Small intestine (tissue), 7 donors: Measurements from ENCODE around the gene SPATA21. TPM values are rescaled to one million over a fixed set of nuclear protein-coding genes. Genes with fewer than 3 reads are reported as not detected.

ENCODE experiments used
- DNase-seq, 2 donors: peaks; one replicate each; pipeline versions ENCODE4 v3.0.0 to v3.0.0-alpha.2; 2013
- FAIRE-seq: peaks from 2 replicates; lab custom pipeline; 2012; peaks lifted over from hg19 to GRCh38; lab: Jason Lieb, UNC
- H3K27ac ChIP-seq, 3 donors: one replicate each; pipeline ENCODE4 v1.5.1; 2013; ENCODE audit warnings: low read length in 2 of 3, mild to moderate bottlenecking in 2 of 3, control low read depth in 1 of 3, inconsistent platforms in 1 of 3, low read depth in 1 of 3, moderate library complexity in 1 of 3
- H3K27me3 ChIP-seq, 3 donors: one replicate each; pipeline ENCODE4 v1.6.1; 2013; ENCODE audit warnings: low read length in 3 of 3, inconsistent platforms in 1 of 3; ENCODE audit not compliant: control insufficient read depth in 3 of 3, insufficient read depth in 3 of 3
- H3K36me3 ChIP-seq, 3 donors: one replicate each; pipeline ENCODE4 v1.6.1; 2013; ENCODE audit warnings: low read length in 3 of 3, inconsistent platforms in 1 of 3, low read depth in 1 of 3, mild to moderate bottlenecking in 1 of 3, moderate library complexity in 1 of 3; ENCODE audit not compliant: control insufficient read depth in 3 of 3, insufficient read depth in 2 of 3
- H3K4me1 ChIP-seq, 3 donors: one replicate each; pipeline ENCODE4 v1.6.1; 2013; ENCODE audit warnings: low read length in 2 of 3, inconsistent platforms in 1 of 3, low read depth in 1 of 3, mild to moderate bottlenecking in 1 of 3, moderate library complexity in 1 of 3; ENCODE audit not compliant: control insufficient read depth in 3 of 3, insufficient read depth in 2 of 3
- H3K4me3 ChIP-seq, 3 donors: one replicate each; pipeline ENCODE4 v1.5.1; 2013; ENCODE audit warnings: low read length in 3 of 3, control low read depth in 1 of 3, inconsistent platforms in 1 of 3, low read depth in 1 of 3, mild to moderate bottlenecking in 1 of 3, moderate library complexity in 1 of 3
- H3K9me3 ChIP-seq, 2 donors: one replicate each; pipeline ENCODE4 v1.6.1; 2013; ENCODE audit warnings: low read depth in 1 of 2, low read length in 1 of 2; ENCODE audit not compliant: control insufficient read depth in 2 of 2, insufficient read depth in 1 of 2
- WGBS, 3 donors: extraction: QIAGEN DNeasy Blood & Tissue Kit; methylation state at CpG; one replicate each; pipeline ENCODE4 v1.1.7; 2013; 5-methylcytosine and 5-hydroxymethylcytosine counted together
- polyA plus RNA-seq, 4 donors: library from polyadenylated mRNA; stranded (reverse) in 3 of 4; unstranded in 1 of 4; fragments of 200-250 nt in 3 of 4; fragments of 120-200 nt in 1 of 4; gene quantifications; one replicate each; pipeline versions ENCODE4 v1.2.1 to v1.2.3, GENCODE V29; 2013
- donor health status: healthy with polysubstance abuse.
- donor health status: control.
- donor health status: control.
- donor health status: Bipolar disorder and iron deficiency.
- donor health status: healthy.

Gene SPATA21
- polyA plus RNA-seq, 4 donors, result 0.18 to 0.27 (median 0.22) TPM; not detected in 1

- 1% methylated on average over 20 of the region's 20 CpGs for WGBS, 3 donors
- Histone ChIP-seq H3K4me1 (peaks cover 4 to 10% (median 9%) of the 10 kb centered on the region in 3 donors), H3K9me3 (no peaks in the 10 kb centered on the region), H3K36me3 (peaks cover 0 to 5% (median 0%) of the 10 kb centered on the region in 3 donors), H3K27me3 (no peaks in the 10 kb centered on the region), H3K27ac (peak overlapping the region; percentile 79 to 97 (median 90)), H3K4me3 (peak overlapping the region; percentile 87 to 93 (median 91))
- FAIRE-seq, result no peak
- DNase-seq, result peak; percentile 30 to 50
These were observed 85.7 kb downstream of the SPATA21 start for GRCh38 chr1:16351456-16351993.

- peaks cover 4 to 10% (median 9%) of the 10 kb centered on the region in 3 donors for H3K4me1 ChIP-seq
- no peaks in the 10 kb centered on the region for H3K9me3 ChIP-seq
- H3K27me3 ChIP-seq, result no peaks in the 10 kb centered on the region
- H3K36me3 ChIP-seq, result peaks cover 0 to 5% (median 0%) of the 10 kb centered on the region in 3 donors
- 63 to 69% (median 67%) methylated on average over 2 of the region's 2 CpGs for WGBS, 3 donors
- H3K27ac ChIP-seq, result no peak overlapping the region
- FAIRE-seq (no peak), DNase-seq (no peak)
- H3K4me3 ChIP-seq, result no peak overlapping the region
These were observed 87.3 kb downstream of the SPATA21 start for GRCh38 chr1:16349847-16350406.

Other genes starting within 250 kb of the SPATA21 start
- 10 to 100 TPM in 2 of 4 donors, 1 to 10 TPM in 2; 2.2 to 14.0 (median 7.5) TPM for gene ARHGEF19, start 224.8 kb downstream of the SPATA21 start, polyA plus RNA-seq
- gene CPLANE2, start 200.2 kb downstream of the SPATA21 start, polyA plus RNA-seq, result 1 to 10 TPM; 1.6 to 7.4 (median 4.4) TPM
- gene FBXO42, start 84.9 kb downstream of the SPATA21 start, polyA plus RNA-seq, result 10 to 100 TPM in 3 of 4 donors, 1 to 10 TPM in 1; 10.0 to 14.5 (median 12.2) TPM
- gene SZRD1, start 70.2 kb downstream of the SPATA21 start, polyA plus RNA-seq, result 10 to 100 TPM; 72.2 to 98.8 (median 79.7) TPM
- 10 to 100 TPM; 36.0 to 43.7 (median 41.4) TPM for gene NECAP2, start 3.3 kb upstream of the SPATA21 start, polyA plus RNA-seq
- not detected for gene RNU1-1, start 76.9 kb upstream of the SPATA21 start, polyA plus RNA-seq
- gene NBPF1, start 176.1 kb upstream of the SPATA21 start, polyA plus RNA-seq, result 10 to 100 TPM; 11.7 to 60.6 (median 19.6) TPM
- gene RNU1-3, start 229.5 kb upstream of the SPATA21 start, polyA plus RNA-seq, result not detected